GM19438 (cell line): ENCODE measurements around the gene KRT86.
"Not testable (repeated sequence)": the region's sequence is repeated elsewhere in the genome, so short reads cannot be mapped to it uniquely, and the experiment has no call there.

Experiments
- ATAC-seq: cut with Tn5 transposase; IDR thresholded peaks from one replicate; pipeline ENCODE4 v1.9.1; 2021; ENCODE audit warnings: low read depth; ENCODE audit not compliant: unreplicated experiment

KRT86 gene

GRCh38 chr12:52310622-52311284, 36.3 kb downstream of the KRT86 start:
- ATAC-seq, result no peak

DNA sequence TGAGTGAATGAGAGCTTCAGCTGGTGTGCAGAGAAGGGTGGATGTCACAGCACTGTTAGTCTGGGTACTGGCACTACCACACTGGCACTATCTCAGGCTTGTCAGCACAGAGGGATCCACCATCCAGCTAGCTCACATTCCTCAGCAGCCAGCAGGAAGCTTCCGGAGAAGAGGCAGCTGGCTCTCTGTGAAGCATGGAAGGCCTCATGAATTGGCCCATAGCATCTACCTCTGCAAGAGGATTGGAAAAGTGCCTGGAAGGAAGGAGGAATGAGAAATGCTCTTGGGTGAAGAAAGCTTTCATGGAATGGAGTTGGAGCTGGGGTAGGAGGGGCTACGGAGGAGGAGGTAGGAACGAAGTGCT, 36.8 kb downstream of the KRT86 start:
- ATAC-seq, result no peak

DNA sequence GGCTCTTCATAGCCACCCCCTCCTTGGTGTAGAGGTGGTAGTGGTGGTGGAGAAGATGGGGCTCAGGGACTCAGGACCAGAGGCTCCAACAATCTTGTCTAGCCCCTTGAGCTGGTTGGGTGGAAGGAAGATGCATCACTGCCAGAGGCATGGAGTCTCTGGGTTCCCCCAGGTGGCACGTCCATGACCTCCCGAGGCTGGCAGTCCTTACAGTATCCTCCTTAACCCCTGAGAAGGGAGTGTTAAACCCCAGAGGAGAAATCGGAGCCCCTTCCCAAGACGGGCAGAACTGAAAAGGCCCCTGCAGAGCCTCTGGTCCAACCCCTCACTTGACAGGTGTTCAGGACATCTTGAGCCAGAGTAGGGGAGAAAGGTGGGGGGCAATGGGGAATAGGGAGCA, 37.6 kb downstream of the KRT86 start:
- ATAC-seq, result no peak

- ATAC-seq, result no peak
Measured at GRCh38 chr12:52313461-52313860, 39.0 kb downstream of the KRT86 start.

- no peak for ATAC-seq
Measured at GRCh38 chr12:52313926-52314325, 39.5 kb downstream of the KRT86 start.

GRCh38 chr12:52314511-52314910, 40.1 kb downstream of the KRT86 start:
- ATAC-seq, result no peak

- ATAC-seq, result not testable (repeated sequence)
Measured at GRCh38 chr12:52315721-52316120, 41.3 kb downstream of the KRT86 start.

GRCh38 chr12:52316290-52316689, 41.8 kb downstream of the KRT86 start:
- no peak for ATAC-seq

GRCh38 chr12:52316701-52317100, 42.3 kb downstream of the KRT86 start:
- no peak for ATAC-seq

DNA sequence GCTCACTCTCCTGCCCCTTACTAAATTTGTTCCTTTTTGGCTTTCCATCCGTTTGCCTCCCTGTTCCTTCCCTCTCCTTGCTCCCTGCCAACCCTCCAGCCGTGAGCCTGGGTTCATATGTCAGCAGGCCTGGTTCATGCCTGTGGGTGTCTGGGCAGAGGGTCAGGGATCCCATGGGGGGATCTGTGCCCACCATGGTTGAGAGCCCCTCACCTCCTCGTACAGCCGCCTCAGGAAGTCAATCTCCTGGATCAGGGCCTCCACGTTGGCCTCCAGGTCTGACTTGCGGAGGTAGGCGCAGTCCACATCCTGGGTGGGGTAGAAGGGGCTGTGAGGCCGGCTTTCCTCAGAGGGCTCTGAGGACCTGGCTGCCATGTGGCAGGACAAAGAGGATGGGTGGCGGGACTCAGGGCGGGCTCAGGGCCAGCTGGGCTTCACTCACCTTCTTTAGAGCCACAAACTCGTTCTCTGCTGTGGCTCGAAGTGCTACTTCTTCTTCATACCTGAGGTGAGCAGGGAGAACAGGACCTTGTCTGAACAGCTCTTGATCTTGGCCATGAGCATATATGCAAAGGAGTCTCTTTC, 43.1 kb downstream of the KRT86 start:
- no peak for ATAC-seq

GRCh38 chr12:52318241-52318990, 44.0 kb downstream of the KRT86 start:
- no peak for ATAC-seq

- no peak for ATAC-seq
Measured at GRCh38 chr12:52319097-52319496, 44.7 kb downstream of the KRT86 start.

DNA sequence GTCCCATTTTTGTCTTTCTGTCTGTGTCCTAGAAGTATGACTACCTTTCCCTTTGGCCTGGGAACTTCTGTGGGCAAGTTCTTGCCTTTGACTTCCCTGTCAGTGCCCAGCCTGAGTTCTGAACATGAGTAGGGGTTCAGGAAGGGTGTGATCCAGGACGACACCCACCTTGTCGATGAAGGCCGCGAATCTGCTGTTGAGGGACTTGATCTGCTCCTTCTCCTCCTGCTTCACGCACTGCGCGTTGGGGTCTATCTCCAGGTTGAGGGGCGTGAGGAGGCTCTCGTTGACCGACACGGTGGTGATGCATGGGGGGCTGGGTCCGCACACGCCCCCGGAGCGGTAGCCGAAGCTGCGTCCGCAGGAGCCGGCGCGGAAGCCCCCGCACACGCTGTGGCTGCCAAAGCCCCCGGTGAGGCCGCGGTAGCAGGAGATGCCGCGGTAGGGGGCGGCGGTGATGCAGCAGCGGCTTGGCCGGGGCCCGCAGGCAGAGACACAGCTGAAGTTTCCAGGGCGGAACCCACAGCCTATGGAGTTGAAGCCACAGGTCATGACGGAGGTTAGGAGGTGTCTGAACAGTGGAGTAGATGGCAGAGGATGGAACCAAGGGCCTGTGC, 46.4 kb downstream of the KRT86 start, which contains the start of gene KRT83:
Gene KRT83 (minus strand): TSS at position 615 of the 617 bp plus-strand sequence. CDS start 63 bp downstream, at position 552.
- ATAC-seq, result no peak

GRCh38 chr12:52321418-52321817, 47.0 kb downstream of the KRT86 start:
- no peak for ATAC-seq

DNA sequence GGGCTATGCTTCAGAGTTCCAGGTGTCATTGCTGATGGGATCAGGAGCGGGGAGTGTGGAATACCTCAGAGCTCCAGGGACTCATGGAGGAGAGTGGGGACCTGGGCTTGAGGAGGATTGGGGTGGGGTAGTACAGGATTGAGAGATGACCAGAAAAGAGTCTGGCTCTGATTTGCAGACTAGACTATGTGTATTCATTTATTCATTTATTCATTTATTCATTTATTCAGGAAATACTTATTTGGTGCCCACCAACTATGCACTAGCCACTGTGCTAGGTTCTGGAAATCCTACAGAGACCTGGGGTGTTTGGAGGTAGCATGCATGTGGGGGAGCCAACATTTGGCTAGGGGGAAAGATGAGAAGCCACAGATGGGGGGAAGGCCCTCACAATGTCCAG, 47.6 kb downstream of the KRT86 start:
- ATAC-seq, result no peak

GRCh38 chr12:52323001-52323400, 48.6 kb downstream of the KRT86 start:
- ATAC-seq, result no peak

- no peak for ATAC-seq
Measured at GRCh38 chr12:52323416-52324152, 49.1 kb downstream of the KRT86 start.

DNA sequence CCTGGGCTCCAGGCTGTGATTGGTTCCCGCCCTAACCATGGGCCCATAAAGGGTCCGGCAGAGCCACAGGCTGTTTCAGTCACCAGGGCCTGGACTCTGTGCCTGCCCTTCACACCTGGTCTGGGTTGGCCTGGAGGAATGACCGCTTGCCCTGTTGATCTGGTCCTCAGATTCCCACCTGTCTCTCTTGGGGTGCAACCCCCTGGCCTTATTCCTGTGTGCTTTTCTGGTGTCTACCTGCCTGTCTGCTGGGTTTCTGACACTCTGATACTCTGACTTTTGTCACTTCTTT, 49.7 kb downstream of the KRT86 start:
- no peak for ATAC-seq

- ATAC-seq, result peak; percentile 79
Measured at GRCh38 chr12:52327052-52327829, 52.8 kb downstream of the KRT86 start.

DNA sequence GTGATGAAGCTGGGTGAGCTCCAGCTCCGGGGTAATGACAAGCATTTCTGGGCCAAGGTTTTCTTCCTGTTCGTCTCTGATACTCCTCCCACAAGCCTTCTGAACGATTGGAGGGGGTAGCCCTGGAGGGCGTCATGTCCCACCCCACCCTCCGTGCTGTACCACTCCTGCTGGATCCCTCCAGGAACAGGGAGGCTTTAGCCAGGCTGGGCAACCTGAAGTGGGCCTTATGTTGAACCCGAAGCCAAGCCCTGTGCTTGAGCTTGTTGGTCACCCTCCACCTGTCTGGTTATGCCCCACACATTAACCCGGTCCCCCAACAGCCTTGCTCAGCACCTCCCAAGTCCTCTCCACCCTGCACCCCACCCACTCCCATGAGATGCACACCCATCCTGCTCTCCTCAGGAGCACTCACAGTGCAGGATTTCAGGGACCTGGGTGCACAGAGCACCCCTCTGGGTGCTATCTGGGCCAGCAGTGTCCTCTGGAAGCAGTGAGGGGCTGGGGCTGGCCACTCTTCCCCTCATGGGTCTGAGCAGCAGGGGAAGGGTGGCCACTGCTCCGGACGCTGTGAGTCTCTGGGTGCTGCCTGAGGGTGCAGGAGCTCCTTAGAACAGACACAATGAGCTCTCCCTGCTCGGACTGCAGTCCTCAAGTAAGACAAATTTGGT, 53.5 kb downstream of the KRT86 start:
- ATAC-seq, result no peak
